Fibroblast of lung (primary cell): ENCODE measurements around the gene PHC2.

Experiments used
- EZH2 ChIP-seq: IDR thresholded peaks from 2 replicates; pipeline ENCODE4 v1.5.1; 2012; ENCODE audit warnings: low read length, control low read depth, mild to moderate bottlenecking; ENCODE audit errors: missing control alignments
- TF ChIP-seq, protein P1 (sequence below), 2 donors: IDR thresholded peaks in 1 of 2; conservative IDR thresholded peaks in 1 of 2; 1 replicate in 1 of 2; 2 replicates in 1 of 2; pipeline ENCODE4 v1.5.1; 2011 to 2012; ENCODE audit warnings: low read length in 2 of 2, control low read depth in 1 of 2, inconsistent platforms in 1 of 2, low read depth in 1 of 2, mild to moderate bottlenecking in 1 of 2

DNA sequence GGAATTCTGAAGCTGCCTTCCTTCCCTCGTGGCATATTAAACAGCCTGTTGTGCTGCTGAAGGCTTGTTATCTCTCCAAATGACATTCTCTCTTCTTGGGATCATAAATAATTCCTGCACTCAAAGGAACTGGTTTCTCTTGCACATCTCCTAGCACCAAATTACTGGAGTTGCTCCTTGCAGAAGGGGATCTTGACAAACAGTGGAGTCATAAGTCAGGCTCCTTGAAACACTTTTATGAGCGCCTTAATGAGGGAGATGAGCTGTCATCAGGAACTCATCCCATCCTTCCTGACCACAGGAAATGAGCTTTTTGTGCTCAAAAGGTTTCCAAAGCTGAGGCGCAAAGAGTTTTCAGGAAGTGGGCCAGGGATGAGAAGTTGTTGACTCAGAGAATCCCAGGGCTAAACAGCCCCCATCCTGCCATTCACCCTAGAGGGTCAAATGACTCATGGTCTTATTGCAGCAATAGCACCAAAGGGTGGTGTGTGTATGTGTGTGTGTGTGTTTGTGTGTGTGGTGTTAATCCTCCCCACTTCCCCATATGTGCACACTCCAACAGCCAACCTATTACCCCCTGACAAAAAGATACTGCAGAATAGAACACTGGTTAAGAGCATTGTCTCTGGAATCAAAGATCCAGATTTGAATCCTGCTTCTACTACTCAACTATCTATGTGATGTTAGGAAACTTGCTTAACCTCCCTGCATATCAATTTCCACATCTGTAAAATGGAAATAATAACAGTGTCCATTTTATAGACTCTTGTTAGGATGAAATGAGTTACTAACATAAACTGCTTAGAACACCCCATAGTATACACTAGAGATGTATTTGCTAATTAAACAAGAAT is 2.8 kb upstream of the PHC2 start:
- TF ChIP-seq, protein P1, sequence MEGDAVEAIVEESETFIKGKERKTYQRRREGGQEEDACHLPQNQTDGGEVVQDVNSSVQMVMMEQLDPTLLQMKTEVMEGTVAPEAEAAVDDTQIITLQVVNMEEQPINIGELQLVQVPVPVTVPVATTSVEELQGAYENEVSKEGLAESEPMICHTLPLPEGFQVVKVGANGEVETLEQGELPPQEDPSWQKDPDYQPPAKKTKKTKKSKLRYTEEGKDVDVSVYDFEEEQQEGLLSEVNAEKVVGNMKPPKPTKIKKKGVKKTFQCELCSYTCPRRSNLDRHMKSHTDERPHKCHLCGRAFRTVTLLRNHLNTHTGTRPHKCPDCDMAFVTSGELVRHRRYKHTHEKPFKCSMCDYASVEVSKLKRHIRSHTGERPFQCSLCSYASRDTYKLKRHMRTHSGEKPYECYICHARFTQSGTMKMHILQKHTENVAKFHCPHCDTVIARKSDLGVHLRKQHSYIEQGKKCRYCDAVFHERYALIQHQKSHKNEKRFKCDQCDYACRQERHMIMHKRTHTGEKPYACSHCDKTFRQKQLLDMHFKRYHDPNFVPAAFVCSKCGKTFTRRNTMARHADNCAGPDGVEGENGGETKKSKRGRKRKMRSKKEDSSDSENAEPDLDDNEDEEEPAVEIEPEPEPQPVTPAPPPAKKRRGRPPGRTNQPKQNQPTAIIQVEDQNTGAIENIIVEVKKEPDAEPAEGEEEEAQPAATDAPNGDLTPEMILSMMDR (conservative IDR thresholded peaks at IDR 0.05 in 1 of 2, IDR thresholded peaks at IDR 0.05 in 1 of 2; ENCODE audit: low read depth in 1 of 2, low read length in 2 of 2), result no peak
- no peak for TF ChIP-seq EZH2
